GM18498 (cell line): ENCODE data around the gene AGBL1.
A peak's percentile ranks its signal among the peaks of the same experiment; 100 is the strongest.

Experiments
- ATAC-seq: cut with Tn5 transposase; IDR thresholded peaks from one replicate; pipeline ENCODE4 v1.9.1; 2021; ENCODE audit warnings: mild to moderate bottlenecking, moderate library complexity; ENCODE audit not compliant: unreplicated experiment

The AGBL1 gene

DNA sequence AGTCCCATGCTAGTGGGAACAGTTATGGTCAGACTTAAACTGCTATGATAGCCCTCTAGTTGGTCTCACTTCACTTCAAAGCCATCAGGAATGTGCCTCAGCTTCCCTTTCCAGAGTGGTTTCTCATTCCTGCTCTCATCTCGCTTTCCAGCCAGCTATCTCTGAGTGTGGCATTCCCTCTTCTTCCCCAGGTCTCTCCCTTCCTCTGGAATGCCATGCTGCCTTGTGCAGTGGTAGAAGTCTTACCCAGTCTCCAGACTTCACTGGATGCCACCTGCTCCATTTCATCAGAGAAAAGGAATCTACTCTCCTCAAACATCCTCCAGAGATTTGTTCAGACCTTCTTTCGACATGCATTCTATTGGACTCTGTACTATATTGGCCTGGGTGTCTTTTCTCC, 83.0 kb downstream of the AGBL1 start:
- ATAC-seq, result no peak

DNA sequence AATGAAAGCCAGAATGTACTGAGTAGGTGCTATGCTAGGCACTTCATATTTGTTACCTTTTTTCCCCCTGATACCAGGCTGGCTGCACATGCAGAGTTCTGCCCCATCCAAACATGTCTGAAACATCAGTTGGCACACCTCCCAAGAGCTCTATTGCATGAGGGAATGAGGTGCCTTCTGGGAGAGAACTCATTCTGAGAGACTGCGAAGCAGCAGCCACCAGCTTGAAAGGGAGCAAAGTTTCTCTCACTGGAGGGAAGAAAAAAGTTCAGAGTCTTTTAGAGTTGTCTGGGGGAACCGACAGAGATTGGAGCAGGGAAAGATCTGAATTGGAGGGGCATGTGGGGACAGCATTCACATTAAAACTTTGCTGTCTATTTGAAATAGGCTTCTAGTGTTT, 84.1 kb downstream of the AGBL1 start:
- ATAC-seq, result no peak

GRCh38 chr15:86164232-86164898, 84.7 kb downstream of the AGBL1 start:
- ATAC-seq, result no peak

DNA sequence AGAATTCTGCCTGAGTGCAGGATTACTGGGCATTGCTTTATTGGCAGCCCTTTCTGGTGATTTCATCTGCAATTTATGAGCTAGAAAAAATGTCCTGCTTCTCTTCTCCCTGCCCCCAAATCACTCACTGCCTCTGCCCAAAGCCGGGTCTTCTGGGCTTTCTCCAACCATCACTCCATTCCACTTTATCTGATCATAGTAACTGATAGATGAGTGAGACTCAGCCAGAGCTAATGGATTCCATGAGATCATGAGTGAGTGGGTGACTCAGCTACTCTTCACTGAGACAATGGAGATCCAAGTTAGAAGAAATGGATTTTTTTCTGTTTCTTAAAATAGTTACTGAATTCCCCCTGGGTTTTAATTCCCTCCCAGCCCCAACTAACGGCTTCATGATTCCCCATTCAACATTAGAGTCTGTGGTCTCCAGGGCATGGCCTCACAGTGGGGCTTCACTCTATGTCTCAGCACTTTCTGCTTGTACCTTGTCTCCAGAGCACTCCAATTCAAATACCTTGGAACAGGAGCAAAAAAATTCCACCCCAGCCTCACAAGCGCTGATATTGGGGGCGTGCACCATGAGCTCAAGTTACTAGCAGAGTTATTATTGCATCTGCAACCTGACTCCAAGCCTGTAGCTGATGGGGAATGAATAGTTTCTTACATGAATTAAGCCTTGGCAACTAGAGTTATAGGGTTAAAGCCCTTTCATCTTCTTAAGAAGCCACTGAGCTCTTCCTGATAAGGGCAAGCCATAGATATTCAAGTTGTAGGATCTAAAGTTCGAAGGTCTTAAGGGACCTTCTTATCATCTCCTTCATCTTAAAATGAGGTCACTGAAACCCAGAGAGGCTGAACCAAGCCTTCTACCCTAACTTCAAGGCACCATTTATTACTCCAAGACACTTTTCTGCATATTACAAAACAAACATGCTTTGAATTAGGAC, 85.9 kb downstream of the AGBL1 start:
- ATAC-seq, result no peak

- no peak for ATAC-seq
Observed at GRCh38 chr15:86167841-86168240, 88.2 kb downstream of the AGBL1 start.

- no peak for ATAC-seq
Observed at GRCh38 chr15:86178845-86179244, 99.2 kb downstream of the AGBL1 start.

- no peak for ATAC-seq
Observed at GRCh38 chr15:86183596-86184491, 104.2 kb downstream of the AGBL1 start.

- no peak for ATAC-seq
Observed at GRCh38 chr15:86193716-86194380, 114.2 kb downstream of the AGBL1 start.

DNA sequence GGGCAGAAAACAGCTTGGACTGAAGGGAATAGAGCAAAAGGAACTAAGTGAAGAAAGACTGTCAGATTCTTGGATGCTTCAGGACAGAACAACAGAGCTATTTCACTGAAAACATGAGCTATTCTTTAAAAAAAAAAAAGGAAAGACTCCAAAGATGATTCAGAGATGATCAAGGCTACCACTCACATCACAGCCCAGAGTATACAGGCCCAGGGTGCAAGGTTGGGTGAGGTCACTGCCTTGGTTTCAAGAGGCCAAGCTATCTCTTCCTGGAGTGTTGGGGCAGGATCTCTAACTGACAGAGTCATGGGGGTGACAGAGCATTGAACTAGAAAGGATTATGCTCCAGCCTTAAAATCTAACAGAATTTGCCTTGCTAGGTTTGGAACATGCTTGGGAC, 118.1 kb downstream of the AGBL1 start:
- no peak for ATAC-seq

GRCh38 chr15:86199467-86200145, 119.9 kb downstream of the AGBL1 start:
- no peak for ATAC-seq

- no peak for ATAC-seq
Observed at GRCh38 chr15:86201313-86202008, 121.8 kb downstream of the AGBL1 start.

DNA sequence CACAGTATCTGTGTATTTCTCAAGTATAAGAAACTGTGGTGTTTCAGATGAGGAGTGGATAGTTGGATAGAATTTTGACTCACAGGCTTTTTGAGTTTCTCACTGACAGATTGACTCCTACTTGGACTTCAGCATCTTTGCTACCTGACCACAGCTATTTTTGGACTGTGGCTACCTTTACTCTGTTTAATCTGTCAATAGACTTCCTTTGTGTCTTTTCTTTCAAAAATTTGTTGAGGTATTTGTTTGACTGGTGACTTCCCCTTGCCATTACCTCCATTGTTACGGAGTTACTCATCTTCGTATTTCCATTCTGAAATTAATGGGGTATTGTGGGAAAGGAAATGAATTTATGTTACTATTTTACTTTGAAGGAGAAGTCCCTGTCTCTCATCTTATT, 123.8 kb downstream of the AGBL1 start:
- no peak for ATAC-seq

- ATAC-seq, result no peak
Observed at GRCh38 chr15:86205096-86205495, 125.4 kb downstream of the AGBL1 start.

DNA sequence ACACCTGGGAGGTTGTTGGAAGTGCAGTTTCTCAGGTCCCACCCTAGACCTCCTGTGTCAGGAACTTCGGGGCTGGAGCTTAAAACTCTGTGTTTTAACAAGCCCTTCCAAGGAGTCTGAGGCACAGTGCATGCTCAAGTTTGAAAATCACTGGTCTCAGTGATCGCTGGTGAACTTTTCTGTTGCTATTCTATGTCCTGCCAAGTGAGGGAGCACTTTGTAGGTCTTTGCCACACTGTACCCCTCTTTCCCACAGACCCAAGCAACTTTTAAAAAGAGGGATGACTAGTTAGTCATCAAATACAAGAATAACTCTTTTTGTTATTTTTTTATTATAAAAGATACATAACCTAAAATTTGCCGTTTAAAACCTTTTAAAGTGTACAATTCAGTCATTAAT, 133.7 kb downstream of the AGBL1 start:
- ATAC-seq, result no peak

- ATAC-seq, result no peak
Observed at GRCh38 chr15:86213888-86214287, 134.2 kb downstream of the AGBL1 start.

DNA sequence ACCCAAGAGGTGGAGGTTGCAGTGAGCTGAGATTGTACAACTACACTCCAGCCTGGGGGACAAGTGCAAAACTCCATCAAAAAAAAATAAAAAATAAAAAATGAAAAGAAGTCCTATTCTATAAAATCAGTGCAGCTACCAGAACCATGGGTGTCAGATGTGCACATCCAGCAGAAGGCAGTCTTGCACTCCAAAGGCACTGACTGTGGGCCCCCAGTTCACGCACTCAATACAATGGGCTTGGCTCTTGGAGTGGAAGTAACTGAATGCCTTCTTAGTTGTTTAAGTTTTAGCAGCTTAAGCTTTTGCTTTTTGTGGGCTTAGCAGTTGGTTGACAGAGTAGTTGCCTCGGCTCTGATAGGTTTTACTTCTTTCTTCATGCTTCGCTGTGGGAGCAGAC, 141.4 kb downstream of the AGBL1 start:
- ATAC-seq, result no peak

DNA sequence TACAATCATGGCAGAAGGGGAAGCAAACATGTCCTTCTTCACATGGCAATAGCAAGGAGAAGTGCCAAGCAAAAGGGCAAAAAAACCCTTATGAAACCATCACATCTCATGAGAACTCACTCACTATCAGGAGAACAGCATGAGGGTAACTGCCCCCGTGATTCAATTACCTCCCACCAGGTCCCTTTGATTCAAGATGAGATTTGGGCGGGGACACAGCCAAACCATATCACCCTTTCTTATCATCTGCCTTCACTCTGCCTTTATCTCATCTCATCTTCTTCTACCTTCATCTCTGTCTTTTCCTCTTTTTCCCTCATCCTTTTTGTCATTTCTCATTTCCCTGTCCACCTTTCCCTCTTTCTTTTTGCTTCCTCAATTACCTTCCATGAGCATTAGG, 149.6 kb downstream of the AGBL1 start:
- ATAC-seq, result no peak

- ATAC-seq, result no peak
Observed at GRCh38 chr15:86229936-86230335, 150.3 kb downstream of the AGBL1 start.

- peak; percentile 76 for ATAC-seq
Observed at GRCh38 chr15:86231864-86232721, 152.4 kb downstream of the AGBL1 start.
